Aorta (tissue), 5 donors: Measurements from ENCODE around the gene IGIP. TPM values are rescaled to one million over a fixed set of nuclear protein-coding genes. Genes with fewer than 3 reads are reported as not detected.

ENCODE experiments used
- ATAC-seq: fragments of 200-7000 bp; cut with Tn5 transposase; one replicate; pipeline ENCODE4 v1.9.1; 2022; ENCODE audit warnings: moderate library complexity; ENCODE audit not compliant: low FRiP score
- DNase-seq, 2 donors: peaks; one replicate each; pipeline ENCODE4 v3.0.0-alpha.2; 2020
- H3K27ac ChIP-seq, 2 donors: one replicate each; pipeline ENCODE4 v1.5.1; 2013; ENCODE audit warnings: low read length in 2 of 2, mild to moderate bottlenecking in 2 of 2, moderate library complexity in 2 of 2, control low read depth in 1 of 2, inconsistent platforms in 1 of 2, low read depth in 1 of 2
- H3K27me3 ChIP-seq, 2 donors: one replicate each; pipeline ENCODE4 v1.6.1; 2013; ENCODE audit warnings: control low read depth in 1 of 2, low read length in 1 of 2, mild to moderate bottlenecking in 1 of 2, moderate library complexity in 1 of 2; ENCODE audit not compliant: insufficient read depth in 2 of 2, control insufficient read depth in 1 of 2
- H3K36me3 ChIP-seq, 2 donors: one replicate each; pipeline ENCODE4 v1.6.1; 2013; ENCODE audit warnings: control low read depth in 1 of 2, low read length in 1 of 2, mild to moderate bottlenecking in 1 of 2; ENCODE audit not compliant: insufficient read depth in 2 of 2, control insufficient read depth in 1 of 2
- H3K4me1 ChIP-seq, 2 donors: one replicate each; pipeline ENCODE4 v1.6.1; 2013; ENCODE audit warnings: low read length in 2 of 2, control low read depth in 1 of 2, mild to moderate bottlenecking in 1 of 2, moderate library complexity in 1 of 2; ENCODE audit not compliant: insufficient read depth in 2 of 2, control insufficient read depth in 1 of 2
- H3K4me3 ChIP-seq, 2 donors: one replicate each; pipeline ENCODE4 v1.5.1; 2013; ENCODE audit warnings: low read length in 2 of 2, control low read depth in 1 of 2, mild to moderate bottlenecking in 1 of 2
- H3K9me3 ChIP-seq: one replicate; pipeline ENCODE4 v1.6.1; 2013; ENCODE audit warnings: mild to moderate bottlenecking, low read length; ENCODE audit not compliant: control insufficient read depth
- WGBS, 2 donors: extraction: QIAGEN DNeasy Blood & Tissue Kit; methylation state at CpG; one replicate each; pipeline ENCODE4 v1.1.7; 2013; 5-methylcytosine and 5-hydroxymethylcytosine counted together
- intact Hi-C, 2 donors: fragments of 100-400 bp; cut with DNase I; formaldehyde crosslinking; loops; one replicate each; pipeline versions ENCODE4 v1.14.2 to v1.15.0; 2022
- polyA plus RNA-seq, 2 donors: library from polyadenylated mRNA; stranded (reverse); fragments of 200-250 nt; gene quantifications; one replicate each; pipeline ENCODE4 v1.2.3, GENCODE V29; 2013
- total RNA-seq, 2 donors: library from RNA; stranded (reverse); fragmentation: NEBNext Ultra II Directional; extraction: Animal tissue kit (Norgen Biotek cat#: 25700); gene quantifications; one replicate each; pipeline ENCODE4 v1.2.1, GENCODE V29; 2021
- donor health status: healthy with polysubstance abuse.
- donor health status: Bipolar disorder and iron deficiency.
- donor health status: DM: no; HTN: no; CAD: no.
- donor health status: DM: no; HTN: no; CAD: no.
- donor health status: DM: yes; HTN: yes; CAD: no.

Gene IGIP
- total and polyA plus RNA-seq, 4 donors: 12.9 to 29.1 (median 23.6) TPM

- DNase-seq: peak; percentile 98 to 99
- Histone ChIP-seq H3K36me3 (no peaks in the 10 kb centered on the region), H3K27me3 (no peaks in the 10 kb centered on the region), H3K4me3 (peak within 1 kb of the TSS; percentile 76 to 77), H3K9me3 (no peaks in the 10 kb centered on the region), H3K27ac (peak within 1 kb of the TSS; percentile 62 to 87), H3K4me1 (peaks cover 0 to 3% of the 10 kb centered on the region in 2 donors)
- intact Hi-C loops: loop anchor here (2.0 to 5.0 kb wide), 2 partner anchors 31 to 34 kb away; no protein-coding TSS in a partner anchor
- ATAC-seq: peak; percentile 96
- WGBS, 2 donors: 0% methylated on average over 19 to 60 of the region's 60 CpGs
These were observed 12.0 kb upstream of the IGIP start, which contains the start of gene PURA for GRCh38 chr5:140113699-140114263. TSS of gene PURA (plus strand) at chr5:140114109. CDS start at chr5:140114182, 73 bp downstream.

DNA sequence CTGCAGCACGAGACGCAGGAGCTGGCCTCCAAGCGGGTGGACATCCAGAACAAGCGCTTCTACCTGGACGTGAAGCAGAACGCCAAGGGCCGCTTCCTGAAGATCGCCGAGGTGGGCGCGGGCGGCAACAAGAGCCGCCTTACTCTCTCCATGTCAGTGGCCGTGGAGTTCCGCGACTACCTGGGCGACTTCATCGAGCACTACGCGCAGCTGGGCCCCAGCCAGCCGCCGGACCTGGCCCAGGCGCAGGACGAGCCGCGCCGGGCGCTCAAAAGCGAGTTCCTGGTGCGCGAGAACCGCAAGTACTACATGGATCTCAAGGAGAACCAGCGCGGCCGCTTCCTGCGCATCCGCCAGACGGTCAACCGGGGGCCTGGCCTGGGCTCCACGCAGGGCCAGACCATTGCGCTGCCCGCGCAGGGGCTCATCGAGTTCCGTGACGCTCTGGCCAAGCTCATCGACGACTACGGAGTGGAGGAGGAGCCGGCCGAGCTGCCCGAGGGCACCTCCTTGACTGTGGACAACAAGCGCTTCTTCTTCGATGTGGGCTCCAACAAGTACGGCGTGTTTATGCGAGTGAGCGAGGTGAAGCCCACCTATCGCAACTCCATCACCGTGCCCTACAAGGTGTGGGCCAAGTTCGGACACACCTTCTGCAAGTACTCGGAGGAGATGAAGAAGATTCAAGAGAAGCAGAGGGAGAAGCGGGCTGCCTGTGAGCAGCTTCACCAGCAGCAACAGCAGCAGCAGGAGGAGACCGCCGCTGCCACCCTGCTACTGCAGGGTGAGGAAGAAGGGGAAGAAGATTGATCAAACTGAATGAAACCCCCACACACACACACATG is 11.2 kb upstream of the IGIP start:
- H3K4me3 ChIP-seq: peak overlapping the region; percentile 76 to 77
- H3K4me1 ChIP-seq: peaks cover 0 to 3% of the 10 kb centered on the region in 2 donors
- H3K27ac ChIP-seq: peak overlapping the region; percentile 49 to 62
- no peaks in the 10 kb centered on the region for H3K27me3 ChIP-seq
- peak; percentile 79 to 88 for DNase-seq
- 10 to 11% methylated on average over 59 to 65 of the region's 65 CpGs for WGBS, 2 donors
- no peaks in the 10 kb centered on the region for H3K36me3 ChIP-seq
- peak; percentile 70 for ATAC-seq
- no peaks in the 10 kb centered on the region for H3K9me3 ChIP-seq
- intact Hi-C loops: loop anchor here (2.0 to 5.0 kb wide), 2 partner anchors 30 to 33 kb away; no protein-coding TSS in a partner anchor

GRCh38 chr5:140115186-140115500 is 10.6 kb upstream of the IGIP start:
- no peaks in the 10 kb centered on the region for H3K36me3 ChIP-seq
- DNase-seq (no peak), ATAC-seq (no peak)
- 87 to 93% methylated on average over 1 of the region's 1 CpG for WGBS, 2 donors
- intact Hi-C loops: loop anchor here in 1 of 2 donors (2.0 kb wide), 1 partner anchor 30 kb away; no protein-coding TSS in a partner anchor
- peaks cover 0 to 3% of the 10 kb centered on the region in 2 donors for H3K4me1 ChIP-seq
- peak overlapping the region in 1 of 2 donors; percentile 22 for H3K4me3 ChIP-seq
- H3K9me3 ChIP-seq: no peaks in the 10 kb centered on the region
- H3K27ac ChIP-seq: no peak overlapping the region
- H3K27me3 ChIP-seq: no peaks in the 10 kb centered on the region

- H3K4me3 ChIP-seq: no peak overlapping the region
- 64 to 68% methylated on average over 2 of the region's 2 CpGs for WGBS, 2 donors
These were observed 9.0 kb upstream of the IGIP start for GRCh38 chr5:140116716-140117115.

GRCh38 chr5:140117523-140117922 is 8.2 kb upstream of the IGIP start:
- Histone ChIP-seq H3K9me3 (no peaks in the 10 kb centered on the region), H3K27ac (no peak overlapping the region), H3K4me3 (no peak overlapping the region), H3K27me3 (no peaks in the 10 kb centered on the region), H3K36me3 (no peaks in the 10 kb centered on the region), H3K4me1 (peaks cover 3 to 5% of the 10 kb centered on the region in 2 donors)
- WGBS, 2 donors: 65 to 73% methylated on average over 3 of the region's 3 CpGs
- intact Hi-C loops: no loop called here
- ATAC-seq (no peak), DNase-seq (no peak)

More at GRCh38 chr5:140116716-140117115, 9.0 kb upstream of the IGIP start:
- H3K36me3 ChIP-seq: no peaks in the 10 kb centered on the region
- H3K9me3 ChIP-seq: no peaks in the 10 kb centered on the region
- intact Hi-C loops: no loop called here
- H3K27ac ChIP-seq: no peak overlapping the region
- no peaks in the 10 kb centered on the region for H3K27me3 ChIP-seq
- DNase-seq: no peak
- H3K4me1 ChIP-seq: peaks cover 3 to 5% of the 10 kb centered on the region in 2 donors
- ATAC-seq: no peak

DNA sequence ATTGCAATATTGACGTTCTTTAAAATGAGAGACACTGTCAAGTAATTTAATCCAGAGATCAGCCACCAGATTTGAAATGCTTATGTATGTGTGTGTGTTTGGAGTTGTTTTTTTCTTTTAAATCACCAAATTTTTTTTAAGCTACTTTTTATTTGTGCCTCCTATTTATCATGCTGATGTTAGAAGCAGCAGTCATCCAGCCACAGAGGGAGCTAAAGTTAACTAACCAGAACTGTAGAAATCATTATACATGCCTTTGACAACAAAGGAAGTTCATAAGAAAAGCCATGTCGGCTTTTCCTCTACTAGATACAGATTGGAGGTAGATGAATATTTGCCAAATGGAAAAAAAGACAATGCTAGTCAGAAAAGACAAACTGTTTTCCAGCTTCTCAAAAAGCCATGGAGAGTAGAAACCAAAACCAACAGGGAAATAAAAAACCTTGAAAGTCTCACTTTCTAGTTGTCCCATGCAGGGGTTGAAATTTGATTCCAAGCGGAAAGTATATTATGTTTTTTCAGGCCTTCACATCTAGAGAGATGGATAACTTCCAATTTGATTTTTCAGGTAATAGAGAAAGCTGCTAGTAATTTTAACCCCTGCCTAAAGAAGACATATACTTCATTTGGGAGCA is 7.3 kb upstream of the IGIP start:
- DNase-seq (no peak), ATAC-seq (no peak)
- Histone ChIP-seq H3K9me3 (no peaks in the 10 kb centered on the region), H3K4me1 (peaks cover 3 to 5% of the 10 kb centered on the region in 2 donors), H3K36me3 (no peaks in the 10 kb centered on the region), H3K27ac (no peak overlapping the region), H3K4me3 (no peak overlapping the region), H3K27me3 (no peaks in the 10 kb centered on the region)
- 69 to 74% methylated on average over 3 of the region's 3 CpGs for WGBS, 2 donors
- intact Hi-C loops: no loop called here

GRCh38 chr5:140126315-140127012 is 727 bp downstream of the IGIP start:
- no peak for DNase-seq
- Histone ChIP-seq H3K27me3 (no peaks in the 10 kb centered on the region), H3K36me3 (no peaks in the 10 kb centered on the region), H3K4me3 (no peak overlapping the region), H3K9me3 (no peaks in the 10 kb centered on the region), H3K27ac (no peak overlapping the region), H3K4me1 (peaks cover under 1 to 3% of the 10 kb centered on the region in 2 donors)
- intact Hi-C loops: no loop called here
- ATAC-seq: no peak
- 90 to 92% methylated on average over 6 of the region's 6 CpGs for WGBS, 2 donors

GRCh38 chr5:140128376-140128775 is 2.6 kb downstream of the IGIP start:
- WGBS, 2 donors: 92 to 94% methylated on average over 5 of the region's 5 CpGs
- ATAC-seq: no peak

More at GRCh38 chr5:140128376-140128775, 2.6 kb downstream of the IGIP start:
- peaks cover 7% of the 10 kb centered on the region in 2 donors for H3K4me1 ChIP-seq
- intact Hi-C loops: no loop called here
- DNase-seq: no peak
- H3K36me3 ChIP-seq: no peaks in the 10 kb centered on the region
- no peak overlapping the region for H3K4me3 ChIP-seq
- no peaks in the 10 kb centered on the region for H3K27me3 ChIP-seq
- no peaks in the 10 kb centered on the region for H3K9me3 ChIP-seq
- H3K27ac ChIP-seq: no peak overlapping the region
